Measurements from ENCODE around the gene KIF21B.

GRCh38 chr1:201026234-201026633 lies 2.7 kb upstream of the KIF21B start:
- TF ChIP-seq CTCF (IDR thresholded peaks at IDR 0.05) (no peak), POLR2A (IDR thresholded peaks at IDR 0.05) (no peak)
